Hepatic stellate cell (primary cell): ENCODE measurements around the gene MAP7D3.
"Not testable (repeated sequence)": the region's sequence is repeated elsewhere in the genome, so short reads cannot be mapped to it uniquely, and the experiment has no call there.

ENCODE experiments used
- DNase-seq: peaks from one replicate; pipeline ENCODE4 v3.0.0; 2011; ENCODE audit warnings: low spot score

MAP7D3 gene

DNA sequence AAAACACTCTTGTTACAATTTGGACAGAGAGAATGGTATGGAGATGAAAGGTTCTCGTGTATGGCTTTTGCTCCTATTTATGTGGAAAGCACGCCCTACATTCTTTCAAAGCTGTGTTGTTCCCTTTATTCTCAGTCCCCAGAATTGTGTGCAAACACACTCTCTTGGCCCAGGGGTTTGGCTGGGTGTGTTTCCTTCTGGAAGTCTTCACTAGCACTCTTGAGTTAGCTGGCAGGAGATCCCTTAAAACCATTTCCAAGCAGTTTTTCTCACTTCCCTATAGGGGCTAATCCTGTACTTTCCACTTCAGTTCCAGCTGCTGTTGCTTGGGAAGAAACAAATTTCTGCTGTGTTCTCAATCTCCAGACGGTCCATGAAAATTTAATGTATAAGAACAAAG is 68.8 kb downstream of the MAP7D3 start:
- DNase-seq, result no peak

- no peak for DNase-seq
These were observed 72.1 kb downstream of the MAP7D3 start for GRCh38 chrX:136179133-136179532.

- DNase-seq, result peak; percentile 39
These were observed 74.8 kb downstream of the MAP7D3 start for GRCh38 chrX:136176399-136176825.

DNA sequence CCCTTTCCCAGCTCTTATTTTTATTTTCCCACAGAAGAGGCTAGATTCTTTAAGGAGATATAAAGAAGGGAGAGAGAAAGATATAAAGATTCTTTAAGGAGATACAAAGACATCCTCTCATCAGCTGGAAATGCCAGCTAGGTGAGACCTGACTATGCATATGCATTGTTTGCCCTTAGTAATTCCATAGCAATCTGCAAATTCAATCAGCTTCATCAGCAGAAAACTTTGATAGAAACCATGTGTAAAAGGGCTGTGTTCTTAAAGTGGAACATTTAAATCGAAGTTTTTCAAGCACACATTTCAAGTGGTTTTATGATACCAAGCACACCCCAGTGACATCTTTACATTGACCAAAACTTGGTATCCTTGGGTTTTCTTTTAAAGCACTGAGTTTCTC is 79.8 kb downstream of the MAP7D3 start:
- no peak for DNase-seq

DNA sequence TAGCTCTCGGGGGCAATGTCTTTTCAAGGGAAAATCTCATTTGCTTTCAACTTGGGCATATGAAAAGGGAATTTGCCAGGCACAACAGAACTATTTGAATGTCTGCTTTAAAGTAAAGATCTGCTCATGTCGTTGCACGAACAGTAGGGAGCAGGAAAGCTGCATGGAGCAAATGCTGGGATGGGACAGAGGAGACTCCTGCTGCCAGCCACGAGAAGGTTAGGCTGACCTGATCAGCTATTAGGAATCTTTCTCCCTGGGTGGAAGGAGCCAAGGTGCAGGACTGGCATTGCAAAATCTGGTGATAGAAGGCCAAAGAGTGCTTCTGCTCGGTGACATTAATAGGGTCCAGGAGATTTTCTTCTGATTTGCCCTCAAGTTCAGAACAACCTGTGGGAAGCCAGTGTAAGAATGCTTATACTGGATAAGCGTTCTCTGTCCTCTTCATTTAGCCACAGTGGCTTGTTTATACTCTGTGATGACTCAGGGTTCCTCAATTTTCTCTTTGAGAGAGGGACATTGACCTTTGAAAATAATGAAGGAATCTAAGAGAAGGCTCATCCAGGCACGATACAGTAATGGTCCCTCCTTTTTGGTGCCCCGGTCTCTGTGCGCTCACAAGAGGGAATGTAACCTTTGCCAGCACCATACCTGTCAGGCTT is 80.9 kb downstream of the MAP7D3 start:
- DNase-seq, result no peak

DNA sequence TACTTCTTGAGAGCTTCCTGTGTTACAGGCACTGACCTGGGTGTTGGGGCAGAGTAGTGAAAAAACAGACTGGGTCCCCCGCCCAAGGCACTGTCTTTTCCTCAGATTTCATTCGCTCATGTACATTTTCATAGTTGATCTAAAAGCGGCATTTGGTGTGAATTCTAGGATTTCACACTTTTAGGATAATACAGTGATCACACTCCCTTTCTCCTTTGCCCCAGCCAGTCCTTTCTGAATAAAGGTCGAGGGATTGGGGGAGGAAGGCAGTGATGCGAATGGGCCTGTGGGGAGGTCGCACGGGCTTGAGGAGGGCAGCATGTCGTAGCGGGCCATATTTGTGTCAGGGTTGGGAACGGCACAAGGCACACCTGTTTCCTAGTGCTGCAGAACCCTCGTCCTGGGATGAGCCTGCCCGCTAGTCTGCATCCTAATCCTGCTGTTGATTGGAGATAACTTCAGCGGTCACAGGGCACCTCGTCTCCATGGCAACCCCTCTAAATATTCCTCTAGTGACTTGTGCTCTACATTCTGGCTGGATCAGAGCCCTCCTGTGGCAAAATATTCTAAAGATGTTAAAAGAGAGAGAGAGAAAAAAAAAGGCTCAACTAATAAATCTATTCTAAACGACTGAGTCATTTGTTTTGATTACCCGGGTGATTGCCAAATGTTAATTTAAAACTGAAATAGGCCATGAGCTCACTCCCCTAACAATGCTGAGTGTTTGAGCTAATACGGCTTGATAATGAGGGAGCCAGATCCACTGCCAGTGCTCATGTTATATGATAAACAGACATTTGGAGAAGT is 82.1 kb downstream of the MAP7D3 start:
- peak; percentile 62 for DNase-seq

DNA sequence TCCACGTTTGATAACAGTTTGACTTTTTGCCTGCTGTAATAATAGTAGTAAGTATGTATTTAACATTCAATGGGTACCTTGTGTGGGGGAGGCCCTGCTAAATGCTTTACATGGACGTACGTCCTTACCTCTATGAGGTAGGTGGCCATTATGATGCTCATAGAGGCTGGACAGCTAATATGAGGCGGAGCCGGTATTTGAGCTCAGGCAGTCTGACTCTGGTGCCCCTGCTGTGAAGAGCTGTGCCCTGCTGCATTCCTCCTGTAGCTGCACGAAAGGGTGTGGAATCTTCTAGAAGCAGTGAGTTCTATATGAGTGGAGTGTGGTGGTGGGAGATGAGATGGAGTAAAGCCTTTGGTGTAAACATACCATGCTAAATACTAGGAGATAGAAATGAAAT is 83.2 kb downstream of the MAP7D3 start:
- not testable (repeated sequence) for DNase-seq

DNA sequence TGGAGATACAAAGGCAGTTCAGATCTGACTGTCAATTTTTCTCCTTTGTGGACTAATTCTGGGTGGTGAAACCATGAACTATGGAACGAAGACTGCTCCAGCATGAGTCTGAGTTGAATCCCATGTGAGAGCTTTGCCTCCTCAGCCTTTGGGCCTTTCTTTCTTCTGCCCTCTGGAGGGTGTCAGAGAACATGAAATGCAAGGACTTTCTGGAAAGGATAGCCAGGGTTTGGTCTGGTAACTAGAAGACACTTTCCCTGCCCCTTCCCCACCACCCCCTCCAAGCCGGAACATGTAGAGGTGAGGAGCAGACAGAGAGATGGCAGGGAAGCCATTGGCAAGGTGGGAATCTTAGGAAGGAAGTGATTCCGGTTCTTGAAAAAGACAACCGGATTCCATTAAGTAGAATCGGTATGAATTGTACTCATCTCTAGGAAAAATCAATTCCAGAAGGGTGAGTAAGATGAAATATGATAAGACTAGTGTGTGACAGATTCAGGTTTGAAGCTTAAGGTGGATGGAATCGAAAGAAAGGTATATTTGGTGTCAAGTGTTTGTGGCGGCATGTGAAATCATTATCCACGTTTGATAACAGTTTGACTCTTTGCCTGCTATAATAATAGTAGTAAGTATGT is 84.9 kb downstream of the MAP7D3 start:
- DNase-seq, result no peak

DNA sequence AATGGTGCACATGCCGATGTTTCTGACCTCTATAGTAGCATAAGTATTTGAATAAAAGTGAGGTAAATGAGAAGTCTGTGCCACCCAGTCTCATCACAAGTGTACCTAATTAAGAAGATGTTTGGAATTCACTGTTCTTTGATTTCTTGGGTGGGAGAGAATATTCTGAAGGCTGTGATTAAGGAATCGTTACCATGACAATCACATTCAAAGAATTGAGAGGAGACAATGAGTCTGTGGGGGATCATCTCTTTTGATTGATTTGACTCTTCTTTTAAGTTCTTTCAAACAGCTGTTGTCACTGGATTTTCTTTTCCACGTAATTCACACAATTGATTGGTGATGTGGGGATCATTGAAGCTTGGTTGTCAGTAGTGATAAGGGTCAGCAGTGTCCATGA is 85.8 kb downstream of the MAP7D3 start:
- no peak for DNase-seq

DNA sequence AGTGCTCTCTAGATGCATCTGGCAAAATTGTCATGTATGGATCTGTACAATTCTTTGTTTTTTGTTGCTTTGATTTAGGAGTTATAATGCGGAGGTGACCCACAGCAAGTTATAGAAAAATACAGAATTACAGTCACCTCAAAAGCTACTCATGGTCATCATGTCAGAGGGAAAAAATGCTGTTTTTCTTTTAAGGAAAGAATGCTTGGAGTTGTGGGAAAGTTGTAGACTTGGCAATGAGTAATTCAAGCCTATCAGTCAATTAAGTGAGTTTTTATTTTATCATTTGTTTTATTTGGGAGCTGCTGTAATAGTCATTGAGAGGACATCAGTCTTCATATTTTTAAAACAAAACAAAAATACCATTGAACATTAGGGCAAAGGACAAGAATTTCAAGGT is 87.5 kb downstream of the MAP7D3 start:
- no peak for DNase-seq
